TTC549 (cell line): ENCODE measurements around the gene COL6A1.

Experiments used
- FAIRE-seq: peaks from 2 replicates; lab custom pipeline; 2012; peaks lifted over from hg19 to GRCh38; lab: Jason Lieb, UNC

Gene COL6A1

GRCh38 chr21:46049890-46050667, 68.5 kb downstream of the COL6A1 start:
- no peak for FAIRE-seq

- no peak for FAIRE-seq
Measured at GRCh38 chr21:46050668-46051378, 69.3 kb downstream of the COL6A1 start.

- FAIRE-seq, result no peak
Measured at GRCh38 chr21:46051379-46051770, 69.8 kb downstream of the COL6A1 start.

- FAIRE-seq, result no peak
Measured at GRCh38 chr21:46051821-46052675, 70.5 kb downstream of the COL6A1 start.

GRCh38 chr21:46052703-46053651, 71.4 kb downstream of the COL6A1 start:
- FAIRE-seq, result no peak

- FAIRE-seq, result no peak
Measured at GRCh38 chr21:46054031-46054430, 72.5 kb downstream of the COL6A1 start.

GRCh38 chr21:46054451-46054881, 72.9 kb downstream of the COL6A1 start:
- FAIRE-seq, result no peak
